Endothelial cell of umbilical vein (primary cell): ENCODE data around the gene SERPINB2. TPM values are rescaled to one million over a fixed set of nuclear protein-coding genes. Genes with fewer than 3 reads are reported as not detected.

Source experiments
- BruUV-seq: library from RNA; stranded (reverse); fragments of 400-500 nt; replicated peaks from 2 replicates; lab custom pipeline; 2021; lab: Mats Ljungman, UMichigan
- CTCF ChIA-PET: fragments of 300-600, 350-600 bp; sonication (Branson Sonifier 250); formaldehyde crosslinking; loops from one replicate; lab custom pipeline; 2021; ENCODE audit warnings: antibody characterized with exemption, inconsistent platforms; lab: Charles Lee
- POLR2A ChIA-PET: fragments of 300-600, 350-600 bp; sonication (Branson Sonifier 250); formaldehyde crosslinking; loops from one replicate; lab custom pipeline; 2021; ENCODE audit warnings: antibody characterized with exemption, inconsistent platforms; lab: Charles Lee
- DNase-seq: peaks from one replicate; pipeline ENCODE4 v3.0.0-alpha.2; 2011; ENCODE audit warnings: low read depth, low spot score
- FAIRE-seq: peaks from 2 replicates; lab custom pipeline; 2011; peaks lifted over from hg19 to GRCh38; lab: Jason Lieb, UNC
- H2AFZ ChIP-seq: 2 replicates; pipeline ENCODE4 v1.6.0; 2012; ENCODE audit warnings: low read depth, low read length, control low read depth, inconsistent platforms
- H3K27ac ChIP-seq: 2 replicates; pipeline ENCODE4 v1.5.1; 2011; ENCODE audit warnings: low read depth, mild to moderate bottlenecking, control low read depth, low read length, moderate library complexity; ENCODE audit not compliant: insufficient read depth
- H3K27me3 ChIP-seq, 2 experiments: 2 replicates each; pipeline versions ENCODE4 v1.6.0 to v1.6.1; 2011; ENCODE audit warnings: low read length in 2 of 2, mixed read lengths in 1 of 2; ENCODE audit not compliant: control insufficient read depth in 2 of 2, insufficient read depth in 2 of 2
- H3K36me3 ChIP-seq, 2 experiments: 2 replicates in 1 of 2; 3 replicates in 1 of 2; pipeline ENCODE4 v1.5.1; 2011; ENCODE audit warnings: low read length in 2 of 2, mild to moderate bottlenecking in 1 of 2, moderate library complexity in 1 of 2; ENCODE audit not compliant: control insufficient read depth in 2 of 2, insufficient read depth in 2 of 2; ENCODE audit errors: extremely low read depth in 1 of 2
- H3K4me1 ChIP-seq: 3 replicates; pipeline ENCODE4 v1.5.1; 2011; ENCODE audit warnings: mild to moderate bottlenecking, low read length; ENCODE audit not compliant: control insufficient read depth, insufficient read depth; ENCODE audit errors: extremely low read depth
- H3K4me2 ChIP-seq: 2 replicates; pipeline ENCODE4 v1.6.1; 2011; ENCODE audit warnings: low read length, control low read depth, mixed read lengths; ENCODE audit not compliant: insufficient read depth
- H3K4me3 ChIP-seq, 3 experiments: fragments of 200-600 bp in 1 of 3; sonication (generic), shearing (Covaris generic) in 1 of 3; replicated peaks in 1 of 3; 2 replicates each; pipeline ENCODE4 v1.5.1; 2011 to 2016; ENCODE audit warnings: control low read depth in 3 of 3, low read length in 3 of 3, mild to moderate bottlenecking in 2 of 3, inconsistent platforms in 1 of 3, low read depth in 1 of 3, moderate library complexity in 1 of 3; ENCODE audit not compliant: insufficient read depth in 1 of 3
- H3K79me2 ChIP-seq: 2 replicates; pipeline ENCODE4 v1.6.0; 2012; ENCODE audit warnings: low read length, inconsistent platforms; ENCODE audit not compliant: control insufficient read depth, insufficient read depth
- H3K9ac ChIP-seq: replicated peaks from 2 replicates; pipeline ENCODE3; 2011; ENCODE audit warnings: low read length, control low read depth; ENCODE audit not compliant: insufficient read depth; ENCODE audit errors: extremely low read depth
- H3K9me1 ChIP-seq: replicated peaks from 3 replicates; pipeline ENCODE4 v1.6.0; 2011; ENCODE audit warnings: mild to moderate bottlenecking, low read length; ENCODE audit not compliant: control insufficient read depth, insufficient read depth; ENCODE audit errors: extremely low read depth
- H3K9me3 ChIP-seq: replicated peaks from 2 replicates; pipeline ENCODE4 v1.5.1; 2012; ENCODE audit warnings: low read length, inconsistent platforms; ENCODE audit not compliant: control insufficient read depth, insufficient read depth
- H4K20me1 ChIP-seq: replicated peaks from 2 replicates; pipeline ENCODE3; 2011; ENCODE audit warnings: mild to moderate bottlenecking, low read length; ENCODE audit not compliant: control insufficient read depth, insufficient read depth; ENCODE audit errors: extremely low read depth
- EZH2 ChIP-seq: IDR thresholded peaks from 2 replicates; pipeline ENCODE4 v1.6.1; 2012; ENCODE audit warnings: borderline replicate concordance, low read depth, mild to moderate bottlenecking, moderate library complexity, low read length, inconsistent platforms; ENCODE audit not compliant: severe bottlenecking
- GATA2 ChIP-seq: IDR thresholded peaks from 2 replicates; pipeline ENCODE4 v1.7.0; 2011; ENCODE audit warnings: low read depth, mild to moderate bottlenecking, moderate library complexity, mixed read lengths, low read length; ENCODE audit not compliant: insufficient read length, insufficient read depth
- JUN ChIP-seq: IDR thresholded peaks from 2 replicates; pipeline ENCODE4 v1.6.1; 2011; ENCODE audit warnings: borderline replicate concordance, low read depth; ENCODE audit not compliant: insufficient read length, insufficient read depth
- MYC ChIP-seq: IDR thresholded peaks from one replicate; pipeline ENCODE4 v1.6.1; 2011; ENCODE audit warnings: mild to moderate bottlenecking, low read depth, low read length
- POLR2A ChIP-seq: IDR thresholded peaks from 2 replicates; pipeline ENCODE4 v1.6.1; 2012; ENCODE audit warnings: low read depth, mild to moderate bottlenecking, control low read depth, low read length
- POLR2AphosphoS5 ChIP-seq: IDR thresholded peaks from 2 replicates; pipeline ENCODE4 v1.6.1; 2012; ENCODE audit warnings: low read depth, mild to moderate bottlenecking, control low read depth, low read length, moderate library complexity; ENCODE audit not compliant: insufficient read depth
- dilution Hi-C: fragments of 300-500 bp; cut with MboI; formaldehyde crosslinking; loops from one replicate; pipeline ENCODE4 v1.15.0; 2019; ENCODE audit warnings: low sequenced_read_pairs; ENCODE audit not compliant: extremely low pct_ligation_motif_present
- intact Hi-C: fragments of 100-400 bp; cut with micrococcal nuclease; formaldehyde crosslinking; loops from one replicate; pipeline ENCODE4 v1.10.0; 2022
- polyA plus RNA-seq, 4 experiments: library from polyadenylated mRNA; depleted of rRNA in 3 of 4; stranded (reverse) in 3 of 4; unstranded in 1 of 4; fragments of >200 nt; gene quantifications; 2 replicates each; pipeline versions ENCODE4 v1.2.1 to v1.2.3, GENCODE V29; 2011 to 2012; ENCODE audit warnings: missing spikeins in 1 of 4
- total RNA-seq: library from RNA; stranded (reverse); gene quantifications from 2 replicates; pipeline ENCODE4 v1.2.3, GENCODE V29; 2021
- TF ChIP-seq, protein P1 (sequence below), 2 donors: IDR thresholded peaks; 1 replicate in 1 of 2; 2 replicates in 1 of 2; pipeline ENCODE4 v1.5.1; 2011; ENCODE audit warnings: low read length in 2 of 2, mild to moderate bottlenecking in 2 of 2, moderate library complexity in 2 of 2, control low read depth in 1 of 2, inconsistent platforms in 1 of 2, low read depth in 1 of 2; ENCODE audit not compliant: insufficient read depth in 1 of 2; ENCODE audit errors: extremely low read depth in 1 of 2

Gene SERPINB2
- total and polyA plus RNA-seq, 2 donors (not counting 3 experiments of a cell fraction or from before 2014, with no cell fraction given), result 0.24 to 2.5 TPM

- Histone ChIP-seq H3K9me3 (no peaks in the 10 kb centered on the region), H3K4me2 (no peak overlapping the region), H3K36me3 (no peaks in the 10 kb centered on the region), H2AFZ (no peak overlapping the region), H3K9ac (no peak overlapping the region), H3K27ac (no peak overlapping the region), H3K9me1 (no peaks in the 10 kb centered on the region), H3K4me3 (no peak overlapping the region), H3K4me1 (no peaks in the 10 kb centered on the region), H4K20me1 (no peaks in the 10 kb centered on the region), H3K79me2 (no peaks in the 10 kb centered on the region), H3K27me3 (peaks cover 6 to 37% of the 10 kb centered on the region in 2 experiments)
- no peak for DNase-seq
- no TSS peak for BruUV-seq
- FAIRE-seq, result no peak
- ChIA-PET POLR2A (no interaction called here), CTCF (interaction anchor here (2.5 kb wide), 1 partner anchor 14 kb away, joined by 14 read pairs; no protein-coding TSS in a partner anchor)
- dilution Hi-C loops, result no loop called here
- TF ChIP-seq GATA2 (no peak), POLR2A (no peak), JUN (no peak), EZH2 (no peak), POLR2AphosphoS5 (no peak), MYC (no peak)
- TF ChIP-seq, protein P1, sequence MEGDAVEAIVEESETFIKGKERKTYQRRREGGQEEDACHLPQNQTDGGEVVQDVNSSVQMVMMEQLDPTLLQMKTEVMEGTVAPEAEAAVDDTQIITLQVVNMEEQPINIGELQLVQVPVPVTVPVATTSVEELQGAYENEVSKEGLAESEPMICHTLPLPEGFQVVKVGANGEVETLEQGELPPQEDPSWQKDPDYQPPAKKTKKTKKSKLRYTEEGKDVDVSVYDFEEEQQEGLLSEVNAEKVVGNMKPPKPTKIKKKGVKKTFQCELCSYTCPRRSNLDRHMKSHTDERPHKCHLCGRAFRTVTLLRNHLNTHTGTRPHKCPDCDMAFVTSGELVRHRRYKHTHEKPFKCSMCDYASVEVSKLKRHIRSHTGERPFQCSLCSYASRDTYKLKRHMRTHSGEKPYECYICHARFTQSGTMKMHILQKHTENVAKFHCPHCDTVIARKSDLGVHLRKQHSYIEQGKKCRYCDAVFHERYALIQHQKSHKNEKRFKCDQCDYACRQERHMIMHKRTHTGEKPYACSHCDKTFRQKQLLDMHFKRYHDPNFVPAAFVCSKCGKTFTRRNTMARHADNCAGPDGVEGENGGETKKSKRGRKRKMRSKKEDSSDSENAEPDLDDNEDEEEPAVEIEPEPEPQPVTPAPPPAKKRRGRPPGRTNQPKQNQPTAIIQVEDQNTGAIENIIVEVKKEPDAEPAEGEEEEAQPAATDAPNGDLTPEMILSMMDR (IDR thresholded peaks at IDR 0.05; ENCODE audit: extremely low read depth in 1 of 2, insufficient read depth in 1 of 2, low read depth in 1 of 2, low read length in 2 of 2), result no peak
- intact Hi-C loops, result no loop called here
These were observed 34.5 kb downstream of the SERPINB2 start for GRCh38 chr18:63922049-63922448.
